OCI-LY1 (cell line): ENCODE results near the gene GABRG3.

Experiments used
- EZH2 ChIP-seq: fragments of 200-600 bp; sonication (generic), shearing (Covaris generic); IDR thresholded peaks from 2 replicates; pipeline ENCODE4 v1.8.0; 2017; ENCODE audit warnings: borderline replicate concordance, mixed run types, mild to moderate bottlenecking, antibody characterized with exemption, low read length, moderate library complexity, mixed read lengths
- TF ChIP-seq, protein P1 (sequence below): fragments of 200-600 bp; sonication (generic), shearing (Covaris generic); IDR thresholded peaks from 2 replicates; pipeline ENCODE4 v1.5.1; 2017; ENCODE audit warnings: mild to moderate bottlenecking, antibody characterized with exemption, low read length, moderate library complexity, mixed read lengths

DNA sequence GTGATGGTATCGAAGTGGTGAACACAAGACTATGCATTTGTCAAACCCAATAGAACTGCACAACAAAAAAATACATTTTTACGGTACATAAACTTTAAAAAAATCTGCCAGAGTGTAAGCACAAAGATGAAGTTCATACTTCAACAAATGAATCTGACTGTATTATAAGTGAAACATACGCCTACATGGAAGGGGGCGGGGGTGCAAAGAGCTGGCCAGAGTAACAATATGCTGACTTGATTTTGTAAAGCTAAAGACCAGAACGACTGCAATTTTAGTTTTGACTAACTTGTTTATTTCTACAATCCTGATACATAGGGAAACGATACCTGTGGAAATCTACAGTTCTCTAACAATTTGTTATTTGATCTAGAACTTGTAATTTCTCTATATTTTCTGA lies 426.0 kb downstream of the GABRG3 start:
- TF ChIP-seq, protein P1, sequence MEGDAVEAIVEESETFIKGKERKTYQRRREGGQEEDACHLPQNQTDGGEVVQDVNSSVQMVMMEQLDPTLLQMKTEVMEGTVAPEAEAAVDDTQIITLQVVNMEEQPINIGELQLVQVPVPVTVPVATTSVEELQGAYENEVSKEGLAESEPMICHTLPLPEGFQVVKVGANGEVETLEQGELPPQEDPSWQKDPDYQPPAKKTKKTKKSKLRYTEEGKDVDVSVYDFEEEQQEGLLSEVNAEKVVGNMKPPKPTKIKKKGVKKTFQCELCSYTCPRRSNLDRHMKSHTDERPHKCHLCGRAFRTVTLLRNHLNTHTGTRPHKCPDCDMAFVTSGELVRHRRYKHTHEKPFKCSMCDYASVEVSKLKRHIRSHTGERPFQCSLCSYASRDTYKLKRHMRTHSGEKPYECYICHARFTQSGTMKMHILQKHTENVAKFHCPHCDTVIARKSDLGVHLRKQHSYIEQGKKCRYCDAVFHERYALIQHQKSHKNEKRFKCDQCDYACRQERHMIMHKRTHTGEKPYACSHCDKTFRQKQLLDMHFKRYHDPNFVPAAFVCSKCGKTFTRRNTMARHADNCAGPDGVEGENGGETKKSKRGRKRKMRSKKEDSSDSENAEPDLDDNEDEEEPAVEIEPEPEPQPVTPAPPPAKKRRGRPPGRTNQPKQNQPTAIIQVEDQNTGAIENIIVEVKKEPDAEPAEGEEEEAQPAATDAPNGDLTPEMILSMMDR: no peak
- no peak for TF ChIP-seq EZH2
